ENCODE results near the gene MCRIP1. TPM values are rescaled to one million over a fixed set of nuclear protein-coding genes. Genes with fewer than 3 reads are reported as not detected.

MCRIP1 gene
- total and polyA plus RNA-seq, 2 of the 13 experiments (the other 11 are each of a cell fraction or from before 2014, with no cell fraction given): 79.7 to 84.9 TPM

DNA sequence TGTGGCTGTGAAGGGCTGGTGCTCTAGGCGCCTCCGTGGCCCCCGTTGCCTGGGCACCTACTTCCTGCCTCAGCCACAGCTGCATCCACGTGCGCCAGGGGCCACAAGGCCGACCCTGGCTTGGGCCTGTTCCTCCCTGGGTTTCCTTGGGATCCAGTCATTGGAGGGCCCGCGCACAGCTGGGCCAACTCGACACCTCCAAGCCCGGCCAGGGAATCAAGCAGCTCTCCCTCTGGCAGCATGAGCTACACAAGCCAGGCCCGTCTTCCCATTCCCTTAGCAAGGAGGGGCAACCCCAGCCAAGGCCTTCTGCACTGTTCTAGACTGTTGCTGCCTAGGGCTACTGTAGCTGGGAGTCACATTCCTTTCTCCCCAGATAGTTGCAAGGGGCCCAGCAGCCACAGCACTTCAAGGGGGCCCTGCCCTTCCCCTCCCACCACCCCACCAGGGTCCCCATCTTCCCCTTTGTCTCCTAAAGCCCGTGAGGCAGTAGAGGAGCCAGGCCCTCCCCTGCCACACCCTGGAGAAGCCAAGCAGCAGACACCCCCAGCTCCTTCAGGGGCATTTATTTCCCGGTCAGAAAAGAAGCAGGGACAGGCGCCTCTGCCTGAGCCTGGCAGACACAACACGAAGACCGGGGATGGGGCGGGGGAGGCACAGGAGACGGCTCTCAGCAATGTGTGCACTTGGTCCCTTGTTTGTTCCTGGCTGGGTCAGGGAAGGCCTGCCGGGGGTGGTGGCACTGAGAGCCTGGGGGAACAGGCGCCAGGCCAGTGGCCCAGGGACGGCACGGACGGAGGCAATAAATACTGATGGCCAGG, 34.3 kb upstream of the MCRIP1 start (continued):
- TF ChIP-seq, protein P1, sequence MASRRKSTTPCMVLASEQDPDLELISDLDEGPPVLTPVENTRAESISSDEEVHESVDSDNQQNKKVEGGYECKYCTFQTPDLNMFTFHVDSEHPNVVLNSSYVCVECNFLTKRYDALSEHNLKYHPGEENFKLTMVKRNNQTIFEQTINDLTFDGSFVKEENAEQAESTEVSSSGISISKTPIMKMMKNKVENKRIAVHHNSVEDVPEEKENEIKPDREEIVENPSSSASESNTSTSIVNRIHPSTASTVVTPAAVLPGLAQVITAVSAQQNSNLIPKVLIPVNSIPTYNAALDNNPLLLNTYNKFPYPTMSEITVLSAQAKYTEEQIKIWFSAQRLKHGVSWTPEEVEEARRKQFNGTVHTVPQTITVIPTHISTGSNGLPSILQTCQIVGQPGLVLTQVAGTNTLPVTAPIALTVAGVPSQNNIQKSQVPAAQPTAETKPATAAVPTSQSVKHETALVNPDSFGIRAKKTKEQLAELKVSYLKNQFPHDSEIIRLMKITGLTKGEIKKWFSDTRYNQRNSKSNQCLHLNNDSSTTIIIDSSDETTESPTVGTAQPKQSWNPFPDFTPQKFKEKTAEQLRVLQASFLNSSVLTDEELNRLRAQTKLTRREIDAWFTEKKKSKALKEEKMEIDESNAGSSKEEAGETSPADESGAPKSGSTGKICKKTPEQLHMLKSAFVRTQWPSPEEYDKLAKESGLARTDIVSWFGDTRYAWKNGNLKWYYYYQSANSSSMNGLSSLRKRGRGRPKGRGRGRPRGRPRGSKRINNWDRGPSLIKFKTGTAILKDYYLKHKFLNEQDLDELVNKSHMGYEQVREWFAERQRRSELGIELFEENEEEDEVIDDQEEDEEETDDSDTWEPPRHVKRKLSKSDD (CRISPR knock-in tag; IDR thresholded peaks at IDR 0.05; ENCODE audit: low read depth): 0 out of 2 replicates have a peak, but pooled peaks have one; percentile 55
- TF ChIP-seq JUN (CRISPR knock-in tag; IDR thresholded peaks at IDR 0.05): no peak
- TF ChIP-seq KLF12 (CRISPR knock-in tag; IDR thresholded peaks at IDR 0.05; ENCODE audit: borderline replicate concordance): peak; percentile 34; the same call in 1 of the 2 replicates
- TF ChIP-seq, protein P2, sequence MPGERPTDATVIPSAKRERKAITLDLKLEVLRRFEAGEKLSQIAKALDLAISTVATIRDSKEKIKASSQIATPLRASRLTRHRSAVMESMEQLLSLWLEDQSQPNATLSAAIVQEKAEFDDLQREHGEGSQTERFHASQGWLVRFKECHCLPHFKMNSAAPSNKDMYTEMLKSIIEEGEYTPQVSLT (CRISPR knock-in tag; IDR thresholded peaks at IDR 0.05; ENCODE audit: borderline replicate concordance, low read depth): peak; percentile 79; the same call in 1 of the 2 replicates
- TF ChIP-seq RCOR2 (CRISPR knock-in tag; IDR thresholded peaks at IDR 0.05): no peak
- no peak; the same call in 1 of the 2 replicates for TF ChIP-seq ZKSCAN8 (CRISPR knock-in tag; IDR thresholded peaks at IDR 0.05; ENCODE audit: borderline replicate concordance)
- TF ChIP-seq PCBP1 (IDR thresholded peaks at IDR 0.05; ENCODE audit: borderline replicate concordance, low read depth, low read length): peak; percentile 64; the same call in 1 of the 2 replicates
- TF ChIP-seq, protein P3, sequence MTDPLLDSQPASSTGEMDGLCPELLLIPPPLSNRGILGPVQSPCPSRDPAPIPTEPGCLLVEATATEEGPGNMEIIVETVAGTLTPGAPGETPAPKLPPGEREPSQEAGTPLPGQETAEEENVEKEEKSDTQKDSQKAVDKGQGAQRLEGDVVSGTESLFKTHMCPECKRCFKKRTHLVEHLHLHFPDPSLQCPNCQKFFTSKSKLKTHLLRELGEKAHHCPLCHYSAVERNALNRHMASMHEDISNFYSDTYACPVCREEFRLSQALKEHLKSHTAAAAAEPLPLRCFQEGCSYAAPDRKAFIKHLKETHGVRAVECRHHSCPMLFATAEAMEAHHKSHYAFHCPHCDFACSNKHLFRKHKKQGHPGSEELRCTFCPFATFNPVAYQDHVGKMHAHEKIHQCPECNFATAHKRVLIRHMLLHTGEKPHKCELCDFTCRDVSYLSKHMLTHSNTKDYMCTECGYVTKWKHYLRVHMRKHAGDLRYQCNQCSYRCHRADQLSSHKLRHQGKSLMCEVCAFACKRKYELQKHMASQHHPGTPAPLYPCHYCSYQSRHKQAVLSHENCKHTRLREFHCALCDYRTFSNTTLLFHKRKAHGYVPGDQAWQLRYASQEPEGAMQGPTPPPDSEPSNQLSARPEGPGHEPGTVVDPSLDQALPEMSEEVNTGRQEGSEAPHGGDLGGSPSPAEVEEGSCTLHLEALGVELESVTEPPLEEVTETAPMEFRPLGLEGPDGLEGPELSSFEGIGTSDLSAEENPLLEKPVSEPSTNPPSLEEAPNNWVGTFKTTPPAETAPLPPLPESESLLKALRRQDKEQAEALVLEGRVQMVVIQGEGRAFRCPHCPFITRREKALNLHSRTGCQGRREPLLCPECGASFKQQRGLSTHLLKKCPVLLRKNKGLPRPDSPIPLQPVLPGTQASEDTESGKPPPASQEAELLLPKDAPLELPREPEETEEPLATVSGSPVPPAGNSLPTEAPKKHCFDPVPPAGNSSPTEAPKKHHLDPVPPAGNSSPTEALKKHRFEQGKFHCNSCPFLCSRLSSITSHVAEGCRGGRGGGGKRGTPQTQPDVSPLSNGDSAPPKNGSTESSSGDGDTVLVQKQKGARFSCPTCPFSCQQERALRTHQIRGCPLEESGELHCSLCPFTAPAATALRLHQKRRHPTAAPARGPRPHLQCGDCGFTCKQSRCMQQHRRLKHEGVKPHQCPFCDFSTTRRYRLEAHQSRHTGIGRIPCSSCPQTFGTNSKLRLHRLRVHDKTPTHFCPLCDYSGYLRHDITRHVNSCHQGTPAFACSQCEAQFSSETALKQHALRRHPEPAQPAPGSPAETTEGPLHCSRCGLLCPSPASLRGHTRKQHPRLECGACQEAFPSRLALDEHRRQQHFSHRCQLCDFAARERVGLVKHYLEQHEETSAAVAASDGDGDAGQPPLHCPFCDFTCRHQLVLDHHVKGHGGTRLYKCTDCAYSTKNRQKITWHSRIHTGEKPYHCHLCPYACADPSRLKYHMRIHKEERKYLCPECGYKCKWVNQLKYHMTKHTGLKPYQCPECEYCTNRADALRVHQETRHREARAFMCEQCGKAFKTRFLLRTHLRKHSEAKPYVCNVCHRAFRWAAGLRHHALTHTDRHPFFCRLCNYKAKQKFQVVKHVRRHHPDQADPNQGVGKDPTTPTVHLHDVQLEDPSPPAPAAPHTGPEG (CRISPR knock-in tag; IDR thresholded peaks at IDR 0.05): no peak
- TF ChIP-seq ZNF34 (CRISPR knock-in tag; IDR thresholded peaks at IDR 0.05; ENCODE audit: borderline replicate concordance): peak; percentile 53; the same call in 1 of the 2 replicates
- TF ChIP-seq, protein P4, sequence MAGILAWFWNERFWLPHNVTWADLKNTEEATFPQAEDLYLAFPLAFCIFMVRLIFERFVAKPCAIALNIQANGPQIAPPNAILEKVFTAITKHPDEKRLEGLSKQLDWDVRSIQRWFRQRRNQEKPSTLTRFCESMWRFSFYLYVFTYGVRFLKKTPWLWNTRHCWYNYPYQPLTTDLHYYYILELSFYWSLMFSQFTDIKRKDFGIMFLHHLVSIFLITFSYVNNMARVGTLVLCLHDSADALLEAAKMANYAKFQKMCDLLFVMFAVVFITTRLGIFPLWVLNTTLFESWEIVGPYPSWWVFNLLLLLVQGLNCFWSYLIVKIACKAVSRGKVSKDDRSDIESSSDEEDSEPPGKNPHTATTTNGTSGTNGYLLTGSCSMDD (CRISPR knock-in tag; IDR thresholded peaks at IDR 0.05): no peak
- TF ChIP-seq IKZF1 (IDR thresholded peaks at IDR 0.05): no peak
- TF ChIP-seq, protein P5, sequence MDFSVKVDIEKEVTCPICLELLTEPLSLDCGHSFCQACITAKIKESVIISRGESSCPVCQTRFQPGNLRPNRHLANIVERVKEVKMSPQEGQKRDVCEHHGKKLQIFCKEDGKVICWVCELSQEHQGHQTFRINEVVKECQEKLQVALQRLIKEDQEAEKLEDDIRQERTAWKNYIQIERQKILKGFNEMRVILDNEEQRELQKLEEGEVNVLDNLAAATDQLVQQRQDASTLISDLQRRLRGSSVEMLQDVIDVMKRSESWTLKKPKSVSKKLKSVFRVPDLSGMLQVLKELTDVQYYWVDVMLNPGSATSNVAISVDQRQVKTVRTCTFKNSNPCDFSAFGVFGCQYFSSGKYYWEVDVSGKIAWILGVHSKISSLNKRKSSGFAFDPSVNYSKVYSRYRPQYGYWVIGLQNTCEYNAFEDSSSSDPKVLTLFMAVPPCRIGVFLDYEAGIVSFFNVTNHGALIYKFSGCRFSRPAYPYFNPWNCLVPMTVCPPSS (IDR thresholded peaks at IDR 0.05): no peak
- no peak for TF ChIP-seq SMAD3 (CRISPR knock-in tag; IDR thresholded peaks at IDR 0.05)
- TF ChIP-seq ZNF709 (CRISPR knock-in tag; IDR thresholded peaks at IDR 0.05): no peak; the same call in 1 of the 2 replicates
